Smooth muscle cell of the umbilical artery (primary cell): ENCODE results near the gene BMX. TPM values are rescaled to one million over a fixed set of nuclear protein-coding genes. Genes with fewer than 3 reads are reported as not detected.

Experiments used
- total RNA-seq: library from RNA; depleted of rRNA; stranded (reverse); fragments of >200 nt; gene quantifications from 2 replicates; pipeline ENCODE4 v1.2.3, GENCODE V29; 2014

Gene BMX
- 0.23 and 0.30 TPM in 2 replicates for total RNA-seq

GRCh38 chrX:15500497-15500966 lies at the start of gene BMX:
BMX (plus strand) TSS chrX:15500807; CDS start chrX:15508354, 7,547 bp downstream.

GRCh38 chrX:15493118-15493962 lies 7.3 kb upstream of the BMX start, which contains the start of gene PIR:
PIR (minus strand) TSS chrX:15493333; CDS start chrX:15491257, 2,076 bp downstream.

DNA sequence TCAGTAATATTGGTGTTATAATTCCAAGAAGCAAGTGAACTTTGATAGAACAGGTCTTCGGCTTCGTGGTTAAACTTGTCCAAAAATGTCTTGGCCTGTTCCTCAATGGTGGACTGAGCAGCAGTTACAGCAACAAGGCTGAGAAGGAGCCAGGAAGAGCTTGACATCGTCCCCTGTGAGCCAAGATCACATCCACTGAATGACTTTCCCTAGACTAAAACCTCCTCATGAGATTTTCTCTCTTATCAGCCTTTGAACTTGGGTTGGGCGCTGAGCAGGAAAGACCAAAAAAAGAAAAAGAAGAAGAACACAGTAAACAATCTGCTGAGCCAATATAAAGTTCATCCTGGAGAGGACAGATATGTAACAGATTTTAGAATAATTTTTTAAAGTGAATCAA lies 100.1 kb downstream of the BMX start, which contains the start of gene ACE2:
TSS of gene ACE2 (minus strand) at position 216 of the 400 bp plus-strand sequence. CDS start at position 167, 49 bp downstream.

Other genes starting within 250 kb of the BMX start
- gene ASB9, start 230.7 kb upstream of the BMX start, total RNA-seq: 1.2 TPM in 2 replicates
- not detected in 2 replicates for gene ASB11, start 185.2 kb upstream of the BMX start, total RNA-seq
- gene PIGA, start 165.3 kb upstream of the BMX start, total RNA-seq: 9.5 and 10.5 TPM in 2 replicates
- gene VEGFD, start 116.4 kb upstream of the BMX start, total RNA-seq: 0.09 and 0.30 TPM in 2 replicates
- 9.5 and 13.7 TPM in 2 replicates for gene PIR, start 7.5 kb upstream of the BMX start, total RNA-seq
- 0.05 TPM in 1 of 2 replicates, not detected in the other for gene ACE2, start 100.2 kb downstream of the BMX start, total RNA-seq
- gene CLTRN, start 164.0 kb downstream of the BMX start, total RNA-seq: 0.42 TPM in 1 of 2 replicates, not detected in the other
- gene CA5B, start 237.5 kb downstream of the BMX start, total RNA-seq: 3.3 and 5.2 TPM in 2 replicates